Loucy (cell line): ENCODE results near the gene NIPA2.

Experiments
- H2AFZ ChIP-seq: fragments of 200-600 bp; sonication (generic); 2 replicates; pipeline ENCODE4 v1.6.0; 2016; ENCODE audit warnings: antibody characterized with exemption, mild to moderate bottlenecking, low read length, moderate library complexity
- H3F3A ChIP-seq: fragments of 200-600 bp; 2 replicates; pipeline ENCODE4 v1.6.0; 2016; ENCODE audit warnings: antibody characterized with exemption, low read depth, mild to moderate bottlenecking
- H3K27me3 ChIP-seq: fragments of 200-600 bp; sonication (generic); 2 replicates; pipeline ENCODE4 v1.6.1; 2014; ENCODE audit warnings: low read length, mild to moderate bottlenecking; ENCODE audit not compliant: insufficient read depth, poor library complexity, severe bottlenecking
- H3K36me3 ChIP-seq: fragments of 200-600 bp; sonication (generic); 2 replicates; pipeline ENCODE4 v1.6.1; 2016; ENCODE audit warnings: low read length; ENCODE audit not compliant: insufficient read depth
- H3K4me1 ChIP-seq: fragments of 200-600 bp; sonication (generic); 2 replicates; pipeline ENCODE4 v1.5.1; 2014; ENCODE audit warnings: low read length, mild to moderate bottlenecking; ENCODE audit not compliant: insufficient read depth, poor library complexity, severe bottlenecking
- H3K4me2 ChIP-seq: fragments of 200-600 bp; sonication (generic); 2 replicates; pipeline ENCODE4 v1.6.0; 2014; ENCODE audit warnings: antibody characterized with exemption, low read length, low read depth, mild to moderate bottlenecking; ENCODE audit not compliant: poor library complexity, severe bottlenecking
- H3K4me3 ChIP-seq: fragments of 200-600 bp; sonication (generic); 2 replicates; pipeline ENCODE4 v1.5.1; 2014; ENCODE audit warnings: low read length, mild to moderate bottlenecking, mixed read lengths; ENCODE audit not compliant: poor library complexity, severe bottlenecking
- H3K79me2 ChIP-seq: fragments of 200-600 bp; sonication (generic); 2 replicates; pipeline ENCODE4 v1.6.1; 2014; ENCODE audit warnings: low read length; ENCODE audit not compliant: insufficient read depth
- H3K9ac ChIP-seq: fragments of 200-600 bp; sonication (generic); 2 replicates; pipeline ENCODE4 v1.6.0; 2014; ENCODE audit warnings: mild to moderate bottlenecking, low read depth, low read length, moderate library complexity; ENCODE audit not compliant: poor library complexity, severe bottlenecking
- H3K9me2 ChIP-seq: fragments of 200-600 bp; sonication (generic); replicated peaks from 2 replicates; pipeline ENCODE4 v1.6.1; 2016; ENCODE audit warnings: low read depth, low read length, mixed read lengths
- H3K9me3 ChIP-seq: fragments of 200-600 bp; sonication (generic); 2 replicates; pipeline ENCODE4 v1.6.1; 2014; ENCODE audit warnings: mild to moderate bottlenecking, antibody characterized with exemption, low read length, low read depth; ENCODE audit not compliant: insufficient read depth
- H4K20me1 ChIP-seq: fragments of 200-600 bp; sonication (generic); 2 replicates; pipeline ENCODE4 v1.6.0; 2014; ENCODE audit warnings: antibody characterized with exemption, low read length, mild to moderate bottlenecking; ENCODE audit not compliant: insufficient read depth, poor library complexity, severe bottlenecking
- EZH2phosphoT487 ChIP-seq: fragments of 200-600 bp; IDR thresholded peaks from 2 replicates; pipeline ENCODE4 v1.6.1; 2018; ENCODE audit warnings: antibody characterized with exemption, mild to moderate bottlenecking, moderate library complexity, borderline replicate concordance
- TF ChIP-seq, protein P1 (sequence below): fragments of 200-600 bp; sonication (generic); conservative IDR thresholded peaks from 2 replicates; pipeline ENCODE4 v1.5.1; 2014; ENCODE audit warnings: mild to moderate bottlenecking, antibody characterized with exemption, low read length

NIPA2 gene

DNA sequence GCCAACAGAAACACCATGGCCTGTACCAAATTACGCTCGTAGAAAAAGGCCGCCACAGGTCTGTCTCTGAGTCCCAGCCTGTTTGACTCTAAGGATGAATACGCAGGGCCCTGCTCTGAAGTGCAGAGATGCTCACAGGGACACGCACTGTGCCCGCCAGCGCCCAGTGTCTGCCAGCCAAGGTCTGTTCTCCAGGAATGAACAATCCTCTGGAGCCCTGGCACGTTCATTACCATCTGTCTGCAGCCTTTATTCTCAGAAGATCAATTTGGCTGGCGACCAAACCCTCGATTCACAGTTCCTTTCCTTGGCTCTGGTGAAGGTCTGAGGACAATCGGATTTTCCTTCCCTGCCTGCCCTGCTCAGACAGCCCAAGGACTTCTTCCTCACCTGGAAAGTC is 66.3 kb downstream of the NIPA2 start:
- Histone ChIP-seq H3K4me2 (no peak overlapping the region), H3K4me1 (no peaks in the 10 kb centered on the region), H3K36me3 (no peaks in the 10 kb centered on the region), H3K9me2 (no peaks in the 10 kb centered on the region), H3K9ac (no peak overlapping the region), H2AFZ (no peak overlapping the region), H3F3A (no peaks in the 10 kb centered on the region), H3K27me3 (no peaks in the 10 kb centered on the region), H3K9me3 (no peaks in the 10 kb centered on the region), H3K79me2 (no peaks in the 10 kb centered on the region), H4K20me1 (no peaks in the 10 kb centered on the region), H3K4me3 (no peak overlapping the region)
- TF ChIP-seq, protein P1, sequence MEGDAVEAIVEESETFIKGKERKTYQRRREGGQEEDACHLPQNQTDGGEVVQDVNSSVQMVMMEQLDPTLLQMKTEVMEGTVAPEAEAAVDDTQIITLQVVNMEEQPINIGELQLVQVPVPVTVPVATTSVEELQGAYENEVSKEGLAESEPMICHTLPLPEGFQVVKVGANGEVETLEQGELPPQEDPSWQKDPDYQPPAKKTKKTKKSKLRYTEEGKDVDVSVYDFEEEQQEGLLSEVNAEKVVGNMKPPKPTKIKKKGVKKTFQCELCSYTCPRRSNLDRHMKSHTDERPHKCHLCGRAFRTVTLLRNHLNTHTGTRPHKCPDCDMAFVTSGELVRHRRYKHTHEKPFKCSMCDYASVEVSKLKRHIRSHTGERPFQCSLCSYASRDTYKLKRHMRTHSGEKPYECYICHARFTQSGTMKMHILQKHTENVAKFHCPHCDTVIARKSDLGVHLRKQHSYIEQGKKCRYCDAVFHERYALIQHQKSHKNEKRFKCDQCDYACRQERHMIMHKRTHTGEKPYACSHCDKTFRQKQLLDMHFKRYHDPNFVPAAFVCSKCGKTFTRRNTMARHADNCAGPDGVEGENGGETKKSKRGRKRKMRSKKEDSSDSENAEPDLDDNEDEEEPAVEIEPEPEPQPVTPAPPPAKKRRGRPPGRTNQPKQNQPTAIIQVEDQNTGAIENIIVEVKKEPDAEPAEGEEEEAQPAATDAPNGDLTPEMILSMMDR = no peak
- TF ChIP-seq EZH2phosphoT487 = no peak

DNA sequence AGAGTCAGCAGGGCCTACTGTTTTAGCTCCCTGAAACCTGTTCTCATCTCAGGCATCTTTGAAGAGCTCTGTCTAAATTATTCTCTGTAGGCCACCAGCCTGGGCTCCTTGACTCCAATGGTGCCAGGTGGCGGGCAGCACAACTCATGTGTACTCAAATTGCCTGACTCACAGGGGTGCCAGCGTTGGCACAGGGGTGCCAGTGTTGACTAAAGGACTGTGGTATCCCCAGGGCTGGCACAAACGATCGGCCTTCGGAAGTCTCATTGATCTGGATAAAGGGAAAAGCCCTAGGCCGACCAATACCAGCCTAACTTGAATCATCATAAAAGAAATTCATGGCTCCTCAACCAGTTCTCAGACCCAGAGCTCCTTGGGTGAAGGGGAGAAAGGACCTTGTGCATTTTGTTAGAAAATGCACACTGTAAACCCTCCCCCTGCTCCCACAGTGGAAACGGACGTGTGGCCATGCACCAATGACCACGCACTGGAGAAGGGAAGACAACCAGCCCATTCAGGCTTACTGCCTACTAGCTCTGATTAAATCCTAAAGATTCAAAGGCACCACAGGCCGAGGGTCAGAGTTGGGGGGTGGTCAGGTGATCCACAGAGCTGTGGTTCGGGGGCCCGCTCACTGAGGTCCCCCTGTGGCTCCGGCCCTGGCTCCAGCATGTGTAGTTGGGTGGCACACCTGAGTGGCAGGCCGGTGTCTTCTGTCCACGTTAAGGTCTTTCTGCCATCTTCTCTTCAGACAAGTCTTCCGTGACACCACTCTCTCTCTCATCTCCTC is 68.9 kb downstream of the NIPA2 start:
- H3K9ac ChIP-seq = no peak overlapping the region
- no peaks in the 10 kb centered on the region for H3K4me1 ChIP-seq
- no peak overlapping the region for H3K4me3 ChIP-seq
- no peaks in the 10 kb centered on the region for H3F3A ChIP-seq
- H3K27me3 ChIP-seq = no peaks in the 10 kb centered on the region
- H3K36me3 ChIP-seq = no peaks in the 10 kb centered on the region
- H3K9me2 ChIP-seq = no peaks in the 10 kb centered on the region
- H2AFZ ChIP-seq = no peak overlapping the region
- H4K20me1 ChIP-seq = no peaks in the 10 kb centered on the region
- no peaks in the 10 kb centered on the region for H3K9me3 ChIP-seq
- no peak for TF ChIP-seq EZH2phosphoT487
- TF ChIP-seq, protein P1 = no peak
- H3K4me2 ChIP-seq = no peak overlapping the region
- no peaks in the 10 kb centered on the region for H3K79me2 ChIP-seq

DNA sequence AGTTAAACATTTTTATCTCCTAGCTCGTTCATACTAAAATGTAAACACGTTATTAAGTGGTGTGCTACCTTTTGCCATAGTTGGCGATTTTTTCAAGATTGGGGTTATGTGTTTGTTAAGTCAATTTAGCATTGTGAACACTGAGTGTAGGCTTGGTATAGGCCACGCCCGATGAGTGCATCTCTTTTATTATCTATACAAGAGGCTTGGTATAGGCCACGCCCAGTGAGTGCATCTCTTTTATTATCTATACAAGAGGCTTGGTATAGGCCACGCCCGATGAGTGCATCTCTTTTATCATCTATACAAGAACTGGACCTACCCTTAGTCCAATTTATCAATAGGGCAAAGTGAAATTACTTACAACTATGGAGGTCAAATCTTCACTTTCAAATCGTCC is 70.4 kb downstream of the NIPA2 start:
- Histone ChIP-seq H3F3A (no peaks in the 10 kb centered on the region), H3K9ac (no peak overlapping the region), H3K36me3 (no peaks in the 10 kb centered on the region), H3K4me2 (no peak overlapping the region), H3K27me3 (no peaks in the 10 kb centered on the region), H3K4me1 (no peaks in the 10 kb centered on the region), H3K9me3 (no peaks in the 10 kb centered on the region), H3K4me3 (no peak overlapping the region), H3K9me2 (no peaks in the 10 kb centered on the region), H3K79me2 (no peaks in the 10 kb centered on the region), H2AFZ (no peak overlapping the region), H4K20me1 (no peaks in the 10 kb centered on the region)
- TF ChIP-seq, protein P1 = no peak
- TF ChIP-seq EZH2phosphoT487 = no peak
